Measurements from ENCODE around the gene MINDY2.
A peak's percentile ranks its signal among the peaks of the same experiment; 100 is the strongest.

The MINDY2 gene

DNA sequence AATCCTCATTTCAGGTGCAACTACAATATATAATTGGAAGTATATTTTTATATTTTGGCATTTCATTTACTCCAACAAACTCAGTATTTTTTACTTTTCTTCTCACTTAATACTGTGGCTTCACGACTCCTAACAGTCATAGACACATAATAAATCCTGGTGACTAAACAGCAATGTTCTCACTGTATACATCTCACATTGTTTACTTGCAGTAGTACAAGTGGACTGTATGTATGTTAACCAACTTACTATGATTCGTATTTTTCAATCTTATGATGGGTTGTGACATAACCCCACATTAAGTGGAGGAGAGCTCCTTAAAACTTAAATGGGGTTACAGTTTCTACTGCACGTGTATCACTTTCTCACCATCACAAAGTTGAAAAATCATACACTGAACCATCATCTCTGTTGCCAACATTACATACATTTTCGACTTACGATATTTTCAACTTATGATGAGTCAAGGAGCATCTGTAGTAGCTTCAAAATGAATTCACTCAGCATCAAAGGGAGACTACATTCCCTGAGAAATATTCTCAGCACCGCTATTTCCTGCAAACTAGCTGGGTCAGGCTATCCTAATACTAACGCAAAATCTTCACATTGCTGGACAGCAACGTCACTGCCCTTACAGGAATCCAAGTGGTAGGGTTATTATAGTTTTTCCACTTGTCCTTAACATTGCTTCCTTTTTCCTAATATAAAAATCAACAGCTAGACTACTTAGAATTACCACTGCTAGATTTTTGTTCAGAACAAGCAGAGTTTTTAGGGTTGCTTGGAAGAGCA is 28.9 kb upstream of the MINDY2 start:
- no peak overlapping the region for H3K4me3 ChIP-seq (ENCODE audit: low read depth, low read length)
- TF ChIP-seq, protein P1, sequence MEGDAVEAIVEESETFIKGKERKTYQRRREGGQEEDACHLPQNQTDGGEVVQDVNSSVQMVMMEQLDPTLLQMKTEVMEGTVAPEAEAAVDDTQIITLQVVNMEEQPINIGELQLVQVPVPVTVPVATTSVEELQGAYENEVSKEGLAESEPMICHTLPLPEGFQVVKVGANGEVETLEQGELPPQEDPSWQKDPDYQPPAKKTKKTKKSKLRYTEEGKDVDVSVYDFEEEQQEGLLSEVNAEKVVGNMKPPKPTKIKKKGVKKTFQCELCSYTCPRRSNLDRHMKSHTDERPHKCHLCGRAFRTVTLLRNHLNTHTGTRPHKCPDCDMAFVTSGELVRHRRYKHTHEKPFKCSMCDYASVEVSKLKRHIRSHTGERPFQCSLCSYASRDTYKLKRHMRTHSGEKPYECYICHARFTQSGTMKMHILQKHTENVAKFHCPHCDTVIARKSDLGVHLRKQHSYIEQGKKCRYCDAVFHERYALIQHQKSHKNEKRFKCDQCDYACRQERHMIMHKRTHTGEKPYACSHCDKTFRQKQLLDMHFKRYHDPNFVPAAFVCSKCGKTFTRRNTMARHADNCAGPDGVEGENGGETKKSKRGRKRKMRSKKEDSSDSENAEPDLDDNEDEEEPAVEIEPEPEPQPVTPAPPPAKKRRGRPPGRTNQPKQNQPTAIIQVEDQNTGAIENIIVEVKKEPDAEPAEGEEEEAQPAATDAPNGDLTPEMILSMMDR (IDR thresholded peaks at IDR 0.05; ENCODE audit: low read depth, low read length, missing control alignments): no peak
- DNase-seq (ENCODE audit: low read depth): no peak
- in situ Hi-C loops (cut with HindIII; ENCODE audit: low sequenced_read_pairs): no loop called here

DNA sequence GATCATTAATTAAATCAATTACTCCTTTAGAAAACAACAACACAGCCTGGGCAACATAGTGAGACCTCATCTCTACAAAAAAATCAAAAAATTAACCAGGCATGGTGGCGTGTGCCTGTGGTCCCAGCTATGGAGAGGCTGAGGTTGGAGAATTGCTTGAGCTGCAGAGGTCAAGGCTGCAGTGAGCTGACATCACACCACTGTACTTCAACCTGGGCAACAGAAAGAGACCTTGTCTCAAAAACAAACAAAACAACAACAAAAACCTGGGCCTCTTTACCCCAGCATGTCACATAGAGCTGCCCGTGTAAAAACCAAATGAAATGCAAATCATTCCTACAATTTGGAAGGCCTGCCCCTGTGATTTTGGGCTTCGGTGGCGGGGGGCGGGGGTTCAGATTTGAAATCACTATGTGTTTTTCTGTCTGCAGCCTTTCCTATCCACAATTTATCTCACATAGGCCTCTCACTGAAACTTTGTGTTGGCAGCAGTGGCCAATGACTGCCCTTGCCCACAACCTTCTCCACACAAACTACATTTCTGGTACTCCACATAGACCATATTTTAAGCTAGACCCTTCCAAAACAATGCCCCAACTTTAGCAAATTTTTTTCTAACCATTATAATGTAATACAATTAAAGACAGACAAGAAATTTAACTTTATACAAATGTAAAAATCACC is 28.1 kb upstream of the MINDY2 start:
- no peak overlapping the region for H3K4me3 ChIP-seq (ENCODE audit: low read depth, low read length)
- DNase-seq (ENCODE audit: low read depth): no peak
- in situ Hi-C loops (cut with HindIII; ENCODE audit: low sequenced_read_pairs): no loop called here
- TF ChIP-seq, protein P1 (IDR thresholded peaks at IDR 0.05; ENCODE audit: low read depth, low read length, missing control alignments): no peak

DNA sequence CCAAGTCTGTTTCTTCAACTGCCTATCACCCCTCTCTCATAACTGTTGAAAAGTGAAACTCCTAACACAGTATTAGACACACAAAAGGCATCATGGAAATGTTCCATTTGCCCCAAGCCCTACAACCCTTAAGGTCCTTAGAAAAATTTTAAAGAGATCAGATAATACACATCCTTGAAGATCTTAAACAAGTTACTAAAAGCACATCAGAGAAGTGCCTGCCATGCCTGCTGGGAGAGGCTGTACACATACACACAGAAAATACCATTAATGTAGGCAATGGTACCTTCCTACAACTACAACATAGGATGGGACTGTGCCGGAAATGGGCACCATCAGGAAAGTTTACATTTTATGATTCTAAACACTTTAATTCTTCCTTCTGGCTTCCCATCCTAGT is 24.9 kb upstream of the MINDY2 start:
- no peak for DNase-seq (ENCODE audit: low read depth)
- no peak overlapping the region for H3K4me3 ChIP-seq (ENCODE audit: low read depth, low read length)
- in situ Hi-C loops (cut with HindIII; ENCODE audit: low sequenced_read_pairs): no loop called here
- TF ChIP-seq, protein P1 (IDR thresholded peaks at IDR 0.05; ENCODE audit: low read depth, low read length, missing control alignments): no peak

DNA sequence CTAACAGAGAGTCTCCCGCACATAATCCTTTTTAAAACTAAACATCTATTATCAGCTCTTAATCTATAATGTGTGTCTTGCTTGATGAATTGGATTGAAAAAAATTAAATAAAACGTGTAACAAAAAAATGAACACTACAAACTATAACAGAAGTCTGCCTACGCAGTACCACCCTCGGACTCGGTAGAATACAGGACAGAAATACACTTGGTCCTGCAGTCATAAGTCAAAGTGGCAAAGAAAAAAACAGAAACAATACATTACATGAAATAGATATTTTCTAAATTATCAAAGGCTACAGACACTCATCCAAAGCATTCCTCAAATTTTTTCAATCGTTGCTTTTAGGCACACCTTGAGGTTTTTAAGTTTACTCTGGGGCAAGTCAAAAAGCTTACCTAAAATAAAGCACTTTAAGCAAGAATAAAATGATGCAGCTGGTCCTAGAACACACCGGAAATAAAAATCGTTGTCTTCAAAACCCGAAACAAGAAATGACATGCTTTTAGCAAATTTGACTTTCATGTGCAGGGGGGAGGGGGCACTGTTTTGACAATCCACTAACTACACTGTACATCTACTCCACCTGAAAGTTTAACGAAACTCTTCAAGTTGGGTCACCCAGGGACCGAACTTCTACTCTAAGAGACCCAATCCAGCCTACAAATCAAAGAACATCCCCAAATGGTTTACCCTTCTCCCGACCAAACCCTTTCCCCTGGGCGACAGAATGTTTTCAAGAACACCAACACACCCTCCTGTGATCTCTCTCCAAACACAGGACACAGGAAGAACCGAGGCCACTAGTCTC is 22.9 kb upstream of the MINDY2 start:
- TF ChIP-seq, protein P1 (IDR thresholded peaks at IDR 0.05; ENCODE audit: low read depth, low read length, missing control alignments): no peak
- peak overlapping the region; percentile 61 for H3K4me3 ChIP-seq (ENCODE audit: low read depth, low read length)
- in situ Hi-C loops (cut with HindIII; ENCODE audit: low sequenced_read_pairs): no loop called here
- DNase-seq (ENCODE audit: low read depth): no peak

DNA sequence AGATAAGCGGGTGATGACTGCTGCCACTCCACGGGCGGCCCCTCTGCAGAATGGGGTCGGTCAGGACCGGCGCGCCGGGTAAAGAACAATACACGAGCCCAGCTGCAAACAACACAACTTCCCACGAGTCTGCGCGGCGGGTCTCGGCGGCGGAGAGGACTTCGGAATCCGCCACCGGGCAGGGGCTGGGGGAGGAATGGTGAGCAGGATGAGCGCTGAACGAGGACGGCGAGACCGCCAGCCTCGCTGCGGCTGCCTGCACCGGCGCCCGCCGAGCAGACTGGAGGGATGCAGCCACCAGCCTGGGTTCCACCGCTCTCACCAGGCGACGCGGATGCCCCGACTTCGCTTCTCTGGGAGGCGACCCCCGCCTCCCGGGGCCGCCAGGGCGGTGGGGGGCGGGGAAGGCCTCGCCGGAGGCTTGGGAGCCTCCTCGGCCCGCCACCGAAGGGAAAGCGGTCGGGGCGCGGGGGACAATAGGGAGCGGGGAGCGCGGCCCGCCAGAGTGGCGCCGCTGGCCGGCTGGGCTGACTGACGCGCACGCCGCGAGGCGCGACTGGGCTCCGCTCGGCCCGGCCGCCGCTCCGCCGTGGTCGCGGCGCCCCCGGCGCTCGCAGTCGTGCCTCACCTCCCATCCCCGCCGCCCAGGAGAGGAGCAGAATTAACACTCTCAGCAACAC is 22.1 kb upstream of the MINDY2 start:
- TF ChIP-seq, protein P1 (IDR thresholded peaks at IDR 0.05; ENCODE audit: low read depth, low read length, missing control alignments): no peak
- in situ Hi-C loops (cut with HindIII; ENCODE audit: low sequenced_read_pairs): no loop called here
- H3K4me3 ChIP-seq (ENCODE audit: low read depth, low read length): peak overlapping the region; percentile 61
- DNase-seq (ENCODE audit: low read depth): no peak

All from astrocyte of the cerebellum (primary cell).